Measurements from ENCODE around the gene DFFA.

- TF ChIP-seq CTCF (IDR thresholded peaks at IDR 0.05) (no peak), EP300 (IDR thresholded peaks at IDR 0.05; ENCODE audit: borderline replicate concordance in 1 of 2, low read depth in 1 of 2, low read length in 1 of 2) (no peak), SMC3 (IDR thresholded peaks at IDR 0.05; ENCODE audit: low read depth, low read length) (no peak), FOSL2 (IDR thresholded peaks at IDR 0.05; ENCODE audit: borderline replicate concordance, low read depth) (no peak), EZH2phosphoT487 (IDR thresholded peaks at IDR 0.05; ENCODE audit: borderline replicate concordance, low read depth) (no peak), TAF1 (IDR thresholded peaks at IDR 0.05; ENCODE audit: borderline replicate concordance, low read depth, low read length) (no peak), SIN3A (IDR thresholded peaks at IDR 0.05; ENCODE audit: borderline replicate concordance, low read depth, low read length) (no peak), CHD2 (IDR thresholded peaks at IDR 0.05; ENCODE audit: low read length, partially characterized antibody) (no peak), NFIC (IDR thresholded peaks at IDR 0.05; ENCODE audit: borderline replicate concordance) (no peak)
- TF ChIP-seq, protein P1, sequence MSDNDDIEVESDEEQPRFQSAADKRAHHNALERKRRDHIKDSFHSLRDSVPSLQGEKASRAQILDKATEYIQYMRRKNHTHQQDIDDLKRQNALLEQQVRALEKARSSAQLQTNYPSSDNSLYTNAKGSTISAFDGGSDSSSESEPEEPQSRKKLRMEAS (IDR thresholded peaks at IDR 0.05; ENCODE audit: low read depth): no peak
These were observed 39.2 kb downstream of the DFFA start for GRCh38 chr1:10432910-10433700.

All from SK-N-SH (cell line).